ENCODE measurements around the gene VTI1B.

The VTI1B gene

GRCh38 chr14:67675219-67675582 is 769 bp upstream of the VTI1B start:
- no peak for DNase-seq

GRCh38 chr14:67674139-67674479 is 323 bp downstream of the VTI1B start:
- DNase-seq: no peak

- no peak for DNase-seq
Measured at GRCh38 chr14:67673451-67673850, 981 bp downstream of the VTI1B start.

- DNase-seq: no peak
Measured at GRCh38 chr14:67668559-67668958, 5.9 kb downstream of the VTI1B start.

DNA sequence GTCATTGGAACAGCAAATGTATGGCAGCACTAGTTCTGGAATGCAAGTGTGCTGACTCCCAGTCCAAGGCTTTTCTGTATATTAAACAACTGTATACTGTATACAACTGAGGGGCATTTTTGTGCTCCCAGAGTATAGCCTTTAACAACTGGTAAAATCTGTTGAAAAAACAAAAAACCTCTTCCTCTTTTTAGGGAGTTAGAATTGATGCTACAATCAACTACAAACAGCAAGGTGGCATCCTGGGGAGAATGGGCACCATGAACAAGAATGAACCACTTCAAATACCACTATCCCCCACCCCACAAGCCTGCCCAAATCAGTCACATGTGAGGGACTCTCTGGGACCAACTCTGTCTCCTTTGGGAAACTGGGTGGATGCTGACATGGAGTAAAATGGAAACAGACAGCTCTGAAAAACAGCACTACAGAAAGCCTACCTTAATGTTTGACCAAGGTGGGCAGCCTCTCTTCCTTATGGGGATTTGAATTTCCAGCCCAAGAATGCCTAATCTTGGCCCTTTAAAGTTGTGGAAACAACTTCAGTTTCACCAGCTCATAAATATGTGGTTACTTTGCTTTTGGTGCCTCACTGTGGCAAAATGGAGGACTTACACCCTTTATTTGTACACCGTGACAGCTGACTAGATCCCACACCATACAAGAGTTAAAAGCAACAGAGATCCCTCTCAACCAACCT is 7.5 kb downstream of the VTI1B start:
- DNase-seq: no peak

DNA sequence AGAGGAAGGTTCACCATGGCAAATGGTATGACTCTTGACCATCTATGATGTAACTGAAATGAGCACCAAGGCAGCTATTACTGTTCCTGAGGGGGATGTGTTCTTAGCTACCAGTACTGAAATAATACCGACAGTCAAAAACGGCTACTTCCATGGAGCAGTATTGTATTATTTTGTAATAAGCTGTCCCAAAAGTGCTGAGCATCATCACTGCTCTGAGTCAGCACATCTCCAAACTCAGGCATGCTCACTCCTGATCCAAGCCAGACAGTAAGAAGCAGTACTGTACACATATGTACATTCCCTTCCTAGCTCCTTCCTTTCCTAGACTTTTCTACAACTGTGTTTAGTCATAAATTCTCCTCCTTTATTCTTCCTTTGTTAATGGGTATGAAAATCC is 8.6 kb downstream of the VTI1B start:
- DNase-seq: no peak

GRCh38 chr14:67663633-67664032 is 10.8 kb downstream of the VTI1B start:
- no peak for DNase-seq

- DNase-seq: no peak
Measured at GRCh38 chr14:67653651-67654280, 20.7 kb downstream of the VTI1B start.

DNA sequence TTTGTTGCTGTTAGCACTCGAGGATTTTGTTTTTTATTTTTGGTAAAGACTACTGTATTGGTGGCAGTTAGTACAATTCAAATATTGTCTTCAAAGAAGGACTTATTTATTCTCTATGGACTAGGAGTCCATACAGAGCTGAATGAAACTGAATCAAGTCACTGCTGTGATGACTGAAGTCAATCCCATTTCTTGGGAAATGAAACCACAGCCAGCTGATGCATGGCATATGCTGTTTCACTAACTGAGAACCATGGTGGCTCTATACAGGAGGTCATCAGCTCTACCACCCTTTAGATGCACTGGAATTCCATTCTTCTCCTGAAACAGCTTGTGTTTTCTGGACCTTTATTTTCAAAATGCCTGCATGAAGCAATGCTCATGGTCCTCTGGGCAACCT is 22.2 kb downstream of the VTI1B start:
- no peak for DNase-seq

- DNase-seq: no peak
Measured at GRCh38 chr14:67650694-67651093, 23.7 kb downstream of the VTI1B start.

- no peak for DNase-seq
Measured at GRCh38 chr14:67650151-67650550, 24.3 kb downstream of the VTI1B start.

- DNase-seq: no peak
Measured at GRCh38 chr14:67646131-67646530, 28.3 kb downstream of the VTI1B start.

DNA sequence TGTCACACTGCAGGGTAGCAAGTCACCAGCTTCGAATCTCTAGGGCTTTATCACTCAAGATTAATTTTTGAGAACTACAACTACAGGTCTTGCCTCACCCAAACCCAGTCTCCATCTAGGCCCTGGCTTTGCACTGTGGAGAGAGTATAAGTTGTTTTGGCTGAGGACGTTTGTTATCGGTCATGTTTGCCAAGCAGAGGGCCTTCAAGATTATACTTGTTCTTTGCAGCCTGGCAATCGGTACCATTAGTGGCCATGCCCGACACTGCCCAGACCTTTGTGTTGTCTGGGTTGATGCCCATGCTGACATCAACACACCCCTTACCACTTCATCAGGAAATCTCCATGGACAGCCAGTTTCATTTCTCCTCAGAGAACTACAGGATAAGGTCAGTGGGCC is 29.0 kb downstream of the VTI1B start:
- no peak for DNase-seq

- no peak for DNase-seq
Measured at GRCh38 chr14:67644428-67644827, 30.0 kb downstream of the VTI1B start.

DNA sequence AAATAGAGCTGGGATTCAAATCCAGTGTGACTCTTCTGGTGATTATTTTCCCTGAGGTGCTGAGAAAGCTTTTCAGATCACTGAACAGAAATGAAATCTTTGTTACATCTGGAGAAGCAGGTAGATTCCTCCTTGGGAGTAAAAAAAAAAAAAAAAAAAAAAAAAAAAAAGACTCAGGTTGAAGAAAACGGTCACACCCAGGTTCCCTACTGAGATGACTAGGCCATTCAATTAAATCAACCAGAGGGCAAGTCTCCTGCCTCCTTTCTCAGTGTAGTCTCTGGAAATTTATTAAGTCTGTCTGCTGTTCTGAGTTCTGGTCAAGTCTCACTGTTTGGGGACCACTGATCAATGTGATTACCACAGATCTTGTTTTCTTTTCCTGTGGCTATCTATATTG is 30.7 kb downstream of the VTI1B start:
- DNase-seq: no peak

DNA sequence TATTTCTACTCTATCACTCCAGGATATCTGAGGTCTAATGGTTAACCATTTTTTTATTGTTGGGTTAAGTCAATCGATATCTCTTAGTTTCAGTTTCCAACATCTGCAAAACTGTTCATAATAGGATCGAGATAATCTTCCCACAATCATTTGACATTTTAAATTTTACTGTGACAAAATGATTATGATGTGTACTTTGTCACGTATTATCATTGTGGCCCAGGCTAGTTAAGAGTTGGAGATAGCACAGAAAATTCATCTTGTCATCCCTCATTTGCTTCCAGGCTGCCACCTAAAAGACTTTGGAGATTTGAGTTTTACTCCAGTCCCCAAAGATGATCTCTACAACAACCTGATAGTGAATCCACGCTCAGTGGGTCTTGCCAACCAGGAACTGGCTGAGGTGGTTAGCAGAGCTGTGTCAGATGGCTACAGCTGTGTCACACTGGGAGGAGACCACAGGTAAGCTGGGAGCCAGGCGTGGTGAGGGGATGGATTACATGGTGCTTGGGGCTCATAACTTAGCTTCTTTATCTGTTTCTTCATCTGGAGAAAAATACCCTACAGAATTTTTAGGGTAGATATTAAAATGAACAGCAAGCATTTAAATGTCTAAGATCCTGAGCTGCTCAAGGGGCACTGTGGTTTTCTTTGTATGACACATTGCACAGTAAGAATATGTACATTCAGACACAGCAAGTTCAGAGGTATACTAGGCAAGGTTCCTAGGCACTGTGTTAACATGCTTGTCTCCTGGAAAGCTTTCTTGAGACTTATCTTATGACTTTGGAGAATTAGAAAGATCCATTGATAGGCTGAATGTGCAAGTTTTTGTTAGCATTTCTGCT is 32.3 kb downstream of the VTI1B start:
- no peak for DNase-seq

- DNase-seq: no peak
Measured at GRCh38 chr14:67641480-67641879, 33.0 kb downstream of the VTI1B start.

- no peak for DNase-seq
Measured at GRCh38 chr14:67638642-67639041, 35.8 kb downstream of the VTI1B start.

- no peak for DNase-seq
Measured at GRCh38 chr14:67636361-67636919, 38.0 kb downstream of the VTI1B start.

- DNase-seq: no peak
Measured at GRCh38 chr14:67633451-67634147, 40.8 kb downstream of the VTI1B start.

DNA sequence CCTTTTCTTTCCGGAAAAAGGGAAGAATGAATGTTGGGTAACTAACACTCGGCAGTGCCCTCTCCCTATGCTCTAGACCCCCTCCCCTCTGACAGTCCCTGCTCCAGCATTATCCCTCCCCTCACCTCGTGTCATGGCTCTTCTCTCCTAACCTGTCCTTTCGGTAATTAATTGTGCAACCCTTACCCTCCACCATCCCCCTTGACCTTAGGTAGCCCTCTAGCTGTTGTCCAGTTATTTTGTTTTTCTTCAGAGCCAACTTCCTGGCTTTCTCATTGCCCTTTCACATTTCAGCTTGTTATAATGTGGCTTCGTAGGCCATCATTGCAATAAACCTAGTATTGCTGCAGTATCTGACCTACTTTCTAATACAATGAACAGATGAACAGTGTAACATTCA is 43.5 kb downstream of the VTI1B start:
- DNase-seq: no peak

DNA sequence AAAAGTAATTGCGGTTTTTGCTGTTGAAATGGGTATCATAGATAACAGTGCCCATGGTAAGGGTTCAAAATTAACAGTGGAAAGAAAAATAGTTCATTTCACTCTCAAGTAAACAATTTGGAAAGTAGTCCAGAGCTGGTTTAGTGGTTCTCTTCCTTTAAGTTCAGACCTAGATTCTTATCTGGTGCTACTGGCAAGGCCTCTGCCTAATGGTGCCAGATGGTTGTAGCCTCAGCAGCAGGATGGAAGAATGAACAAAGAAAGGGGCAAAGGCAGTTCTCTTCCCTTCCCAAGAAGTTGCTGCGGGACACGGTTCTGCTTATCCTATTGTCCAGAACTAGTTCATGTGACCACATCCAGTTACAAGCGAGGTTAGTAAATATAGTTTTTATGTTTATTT is 44.2 kb downstream of the VTI1B start:
- DNase-seq: no peak

- DNase-seq: no peak
Measured at GRCh38 chr14:67627519-67627918, 46.9 kb downstream of the VTI1B start.

Data from GOT3 (cell line).